Uterus (tissue), 2 donors: ENCODE results near the gene ZFAND3.

ENCODE experiments used
- CTCF ChIP-seq, 4 experiments: fragments of 200-600 bp in 2 of 4; fragments of 450-650 bp in 2 of 4; sonication (generic) in 2 of 4; IDR thresholded peaks; one replicate each; pipeline ENCODE4 v1.5.1; 2016 to 2019; ENCODE audit warnings: antibody characterized with exemption in 4 of 4, mild to moderate bottlenecking in 2 of 4, moderate library complexity in 1 of 4
- POLR2A ChIP-seq, 2 donors: fragments of 450-650 bp; IDR thresholded peaks; one replicate each; pipeline ENCODE4 v1.6.1; 2016; ENCODE audit warnings: antibody characterized with exemption in 2 of 2, mild to moderate bottlenecking in 1 of 2, moderate library complexity in 1 of 2

GRCh38 chr6:37903351-37904340, 84.1 kb downstream of the ZFAND3 start:
- TF ChIP-seq CTCF (IDR thresholded peaks at IDR 0.05) (no peak), POLR2A (IDR thresholded peaks at IDR 0.05) (no peak)
